Ascending aorta (tissue), 2 donors: ENCODE data around the gene SLC25A22. TPM values are rescaled to one million over a fixed set of nuclear protein-coding genes. Genes with fewer than 3 reads are reported as not detected.

Experiments used
- DNase-seq, 2 donors: peaks; one replicate each; pipeline ENCODE4 v3.0.0-alpha.2; 2019; ENCODE audit warnings: low spot score in 2 of 2
- H3K27ac ChIP-seq, 2 donors: fragments of 200-600 bp; sonication (generic); one replicate each; pipeline ENCODE4 v1.5.1; 2016 to 2017; ENCODE audit warnings: mild to moderate bottlenecking in 1 of 2
- H3K27me3 ChIP-seq: fragments of 200-600 bp; sonication (generic); one replicate; pipeline ENCODE4 v1.5.1; 2017
- H3K36me3 ChIP-seq, 2 donors: fragments of 200-600 bp; sonication (generic); one replicate each; pipeline ENCODE4 v1.5.1; 2016
- H3K4me1 ChIP-seq, 2 donors: fragments of 200-600 bp; sonication (generic); one replicate each; pipeline ENCODE4 v1.5.1; 2016 to 2017; ENCODE audit warnings: mild to moderate bottlenecking in 1 of 2
- H3K4me3 ChIP-seq, 2 donors: fragments of 200-600 bp; sonication (generic); one replicate each; pipeline ENCODE4 v1.5.1; 2016 to 2017; ENCODE audit warnings: mild to moderate bottlenecking in 1 of 2
- H3K9me3 ChIP-seq, 2 donors: fragments of 200-600 bp; sonication (generic); one replicate each; pipeline ENCODE4 v1.5.1; 2016
- intact Hi-C: fragments of 100-400 bp; cut with DNase I; formaldehyde crosslinking; loops from one replicate; pipeline ENCODE4 v1.15.1; 2023
- total RNA-seq: library from RNA; depleted of rRNA; stranded (reverse); fragments of >200 nt; gene quantifications from one replicate; pipeline ENCODE4 v1.1.0, GENCODE V29; 2016
- TF ChIP-seq, protein P1 (sequence below), 3 experiments: fragments of 200-600 bp in 2 of 3; fragments of 450-650 bp in 1 of 3; sonication (generic) in 2 of 3; IDR thresholded peaks; one replicate each; pipeline ENCODE4 v1.5.1; 2016 to 2019; ENCODE audit warnings: antibody characterized with exemption in 3 of 3, mild to moderate bottlenecking in 1 of 3, moderate library complexity in 1 of 3

SLC25A22 gene
- total RNA-seq, 1 donor from 2014 or later = 5.6 TPM

DNA sequence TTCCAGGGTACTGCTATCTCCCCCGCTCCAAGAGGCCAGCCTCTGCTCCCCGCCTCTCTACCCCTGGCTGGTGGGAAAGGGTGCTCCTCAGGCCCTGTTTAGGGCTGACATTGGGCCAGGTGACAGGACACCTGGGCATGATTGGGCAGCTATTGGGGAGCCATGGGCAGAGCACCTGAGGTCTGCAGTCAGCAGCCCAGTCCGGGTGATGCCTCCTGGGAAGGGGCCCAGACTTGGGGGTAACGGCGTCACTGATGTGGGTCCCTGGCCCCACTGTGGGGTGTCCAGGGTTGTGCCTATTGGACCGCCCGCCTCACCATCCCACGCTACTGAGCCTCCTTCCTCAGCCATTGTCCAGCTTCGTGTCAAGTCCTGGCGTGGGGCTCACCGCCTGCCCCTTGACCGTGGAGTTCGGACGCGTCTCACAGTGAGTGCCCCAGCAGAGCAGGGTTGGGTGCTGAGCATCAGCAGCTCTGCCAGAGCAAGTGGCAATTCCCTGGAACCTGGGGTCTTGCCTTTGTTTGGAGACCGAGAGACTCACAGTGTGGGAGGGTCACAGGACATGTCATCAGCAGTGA, 18.0 kb downstream of the SLC25A22 start:
- TF ChIP-seq, protein P1, sequence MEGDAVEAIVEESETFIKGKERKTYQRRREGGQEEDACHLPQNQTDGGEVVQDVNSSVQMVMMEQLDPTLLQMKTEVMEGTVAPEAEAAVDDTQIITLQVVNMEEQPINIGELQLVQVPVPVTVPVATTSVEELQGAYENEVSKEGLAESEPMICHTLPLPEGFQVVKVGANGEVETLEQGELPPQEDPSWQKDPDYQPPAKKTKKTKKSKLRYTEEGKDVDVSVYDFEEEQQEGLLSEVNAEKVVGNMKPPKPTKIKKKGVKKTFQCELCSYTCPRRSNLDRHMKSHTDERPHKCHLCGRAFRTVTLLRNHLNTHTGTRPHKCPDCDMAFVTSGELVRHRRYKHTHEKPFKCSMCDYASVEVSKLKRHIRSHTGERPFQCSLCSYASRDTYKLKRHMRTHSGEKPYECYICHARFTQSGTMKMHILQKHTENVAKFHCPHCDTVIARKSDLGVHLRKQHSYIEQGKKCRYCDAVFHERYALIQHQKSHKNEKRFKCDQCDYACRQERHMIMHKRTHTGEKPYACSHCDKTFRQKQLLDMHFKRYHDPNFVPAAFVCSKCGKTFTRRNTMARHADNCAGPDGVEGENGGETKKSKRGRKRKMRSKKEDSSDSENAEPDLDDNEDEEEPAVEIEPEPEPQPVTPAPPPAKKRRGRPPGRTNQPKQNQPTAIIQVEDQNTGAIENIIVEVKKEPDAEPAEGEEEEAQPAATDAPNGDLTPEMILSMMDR (IDR thresholded peaks at IDR 0.05) = no peak
- H3K4me1 ChIP-seq = peaks cover 8 to 29% of the 10 kb centered on the region in 2 donors
- no peak overlapping the region for H3K4me3 ChIP-seq
- intact Hi-C loops = no loop called here
- DNase-seq = no peak
- H3K27ac ChIP-seq = no peak overlapping the region
- H3K9me3 ChIP-seq = no peaks in the 10 kb centered on the region
- H3K36me3 ChIP-seq = no peaks in the 10 kb centered on the region
- no peaks in the 10 kb centered on the region for H3K27me3 ChIP-seq

DNA sequence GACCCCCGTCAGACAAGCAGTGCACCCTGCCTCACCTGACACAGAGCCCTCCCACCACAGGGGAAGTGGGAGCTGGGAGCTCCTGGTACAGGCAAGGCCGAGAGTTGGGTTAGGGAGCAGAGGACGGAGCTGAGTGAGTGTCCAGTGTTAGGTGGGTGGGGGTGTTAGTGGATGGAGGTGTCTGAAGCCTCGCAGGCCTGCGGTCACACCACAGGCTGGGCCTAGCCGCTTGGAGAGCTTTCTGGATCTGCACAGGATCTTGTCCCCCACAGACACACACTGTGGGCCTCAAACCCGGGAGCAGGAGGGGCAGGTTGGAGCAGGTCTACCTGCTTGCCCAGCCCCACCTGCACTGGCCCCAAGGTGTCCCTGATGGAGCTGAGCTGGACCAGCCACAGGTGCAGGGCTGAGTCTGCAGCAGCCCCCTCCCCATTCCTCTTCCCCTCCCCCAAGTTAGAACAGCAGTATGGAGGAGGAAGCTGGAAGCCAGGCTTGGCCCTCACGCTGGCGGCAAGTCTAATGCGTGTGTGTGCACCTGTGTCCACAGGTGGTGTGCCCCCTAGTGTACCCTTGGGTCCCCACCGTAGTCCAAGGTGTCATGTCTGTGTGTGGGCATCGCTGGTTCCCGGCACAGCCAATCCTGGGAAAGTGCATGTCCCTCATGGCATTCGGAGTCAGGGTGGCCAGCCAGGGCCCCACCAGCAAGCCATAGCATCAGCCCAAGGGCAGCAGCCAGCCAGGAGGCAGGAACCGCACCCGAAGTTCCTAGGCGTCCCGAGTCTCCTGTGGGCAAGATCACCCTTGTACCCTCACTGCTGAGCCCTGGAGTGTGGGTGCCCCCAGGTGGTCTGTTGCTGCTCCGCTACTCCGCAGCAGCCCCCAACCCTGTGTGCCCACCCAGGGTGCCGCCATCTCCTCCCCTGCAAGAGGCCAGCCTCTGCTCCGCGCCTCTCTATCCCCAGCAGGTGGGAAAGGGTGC, 18.8 kb downstream of the SLC25A22 start:
- no peak for DNase-seq
- H3K9me3 ChIP-seq = no peaks in the 10 kb centered on the region
- intact Hi-C loops = no loop called here
- H3K36me3 ChIP-seq = no peaks in the 10 kb centered on the region
- no peaks in the 10 kb centered on the region for H3K27me3 ChIP-seq
- H3K4me3 ChIP-seq = no peak overlapping the region
- TF ChIP-seq, protein P1 (IDR thresholded peaks at IDR 0.05) = no peak
- H3K4me1 ChIP-seq = peaks cover 8 to 29% of the 10 kb centered on the region in 2 donors
- no peak overlapping the region for H3K27ac ChIP-seq

DNA sequence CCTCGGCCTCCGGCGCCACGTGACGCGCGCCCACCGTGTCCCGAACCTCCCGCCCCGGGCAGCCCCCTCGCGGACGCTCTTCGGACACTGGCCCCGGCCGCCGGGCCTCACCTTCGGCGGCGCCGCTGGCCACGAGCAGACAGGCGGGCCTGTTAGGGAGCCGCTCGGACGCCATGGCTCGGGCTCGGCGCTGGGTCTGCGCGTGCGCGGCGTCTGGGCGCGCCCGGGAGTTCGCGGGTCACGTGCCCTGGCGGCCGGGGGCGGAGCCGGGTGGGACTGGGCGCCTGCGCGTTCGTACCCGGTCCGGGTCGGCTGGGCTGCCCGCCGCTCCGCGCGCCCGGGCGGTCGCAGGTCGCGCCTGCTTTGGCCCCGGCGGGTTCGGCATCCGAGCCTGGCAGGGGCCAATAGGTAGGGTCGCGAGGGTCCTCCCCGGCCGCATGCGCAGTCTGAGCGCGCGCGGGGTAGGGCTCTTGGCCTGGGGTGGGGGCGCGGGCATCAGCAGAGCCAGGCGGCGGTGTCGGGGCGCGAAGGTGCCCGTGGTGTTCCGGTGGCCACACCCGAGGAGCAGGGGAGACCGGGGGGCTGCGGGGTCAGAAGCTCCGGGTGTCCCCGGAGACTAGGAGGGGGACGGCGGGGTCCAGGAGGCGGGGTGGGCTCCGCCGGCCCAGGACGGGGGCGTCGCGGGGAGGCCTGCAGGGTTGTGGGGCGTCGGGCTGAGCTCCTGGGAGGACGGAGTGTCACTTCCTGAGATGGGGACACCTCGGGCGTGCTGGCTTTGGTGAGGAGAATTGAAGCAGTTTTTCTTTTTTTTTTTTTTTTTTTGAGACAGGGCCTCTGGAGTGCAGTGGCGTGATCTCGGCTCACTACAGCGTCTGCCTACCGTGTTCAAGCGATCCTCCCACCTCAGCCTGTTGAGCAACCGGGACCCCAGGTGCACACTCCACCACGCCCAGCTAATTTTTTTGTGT, 20.5 kb downstream of the SLC25A22 start, which contains the start of gene GATD1:
TSS of gene GATD1 (minus strand) at position 200 of the 968 bp plus-strand sequence. CDS start at position 175, 25 bp downstream.
- Histone ChIP-seq H3K36me3 (peaks cover 0 to 6% of the 10 kb centered on the region in 2 donors), H3K27ac (peak within 1 kb of the TSS; percentile 56 to 75), H3K4me3 (peak within 1 kb of the TSS; percentile 65 to 88), H3K4me1 (peaks cover 8 to 23% of the 10 kb centered on the region in 2 donors), H3K27me3 (no peaks in the 10 kb centered on the region), H3K9me3 (no peaks in the 10 kb centered on the region)
- TF ChIP-seq, protein P1 (IDR thresholded peaks at IDR 0.05) = no peak
- intact Hi-C loops = loop anchor here (1.0 to 2.0 kb wide), 4 partner anchors 19 to 49 kb away; partner anchors contain the start of genes RPLP2 and TALDO1
- peak; percentile 49 to 94 for DNase-seq

DNA sequence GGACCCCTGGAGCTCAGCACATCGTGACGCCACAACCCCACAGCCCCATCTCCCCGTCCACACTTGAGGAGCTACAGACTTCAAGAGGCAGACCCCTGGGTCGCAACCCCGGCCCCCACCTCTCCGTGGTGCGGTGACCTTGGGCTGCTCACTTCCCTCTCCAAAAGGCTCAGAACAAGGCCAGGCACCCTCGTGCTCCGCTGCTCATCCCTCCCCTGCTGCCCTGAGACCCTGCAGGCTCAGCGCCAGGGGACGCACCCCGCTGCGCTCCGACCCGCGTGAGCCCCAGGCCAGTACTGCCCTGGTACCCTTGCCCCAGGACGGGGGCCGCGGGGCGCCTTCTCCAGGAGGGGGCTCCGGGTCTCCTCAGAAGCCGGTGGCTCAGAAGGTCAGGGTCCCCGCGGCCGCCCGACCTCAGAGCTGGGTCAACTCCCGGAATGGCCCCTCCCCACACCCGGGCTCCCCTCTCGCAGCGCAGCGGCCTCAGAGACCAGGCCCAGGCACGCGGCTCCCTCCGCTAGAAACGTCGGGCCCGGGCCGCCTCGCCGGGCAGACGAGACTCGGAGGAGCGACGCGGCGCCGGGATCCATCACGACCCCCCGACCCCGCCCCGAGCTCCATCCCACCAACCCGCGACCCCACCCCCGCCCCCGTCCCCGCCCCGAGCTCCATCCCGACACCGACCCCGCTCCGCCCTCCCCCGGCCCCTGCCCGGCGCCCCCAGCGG, 21.4 kb downstream of the SLC25A22 start:
- intact Hi-C loops = loop anchor here (1.0 to 2.0 kb wide), 4 partner anchors 20 to 48 kb away; partner anchors contain the start of genes RPLP2 and TALDO1
- no peaks in the 10 kb centered on the region for H3K9me3 ChIP-seq
- peaks cover 3 to 15% of the 10 kb centered on the region in 2 donors for H3K36me3 ChIP-seq
- H3K27me3 ChIP-seq = no peaks in the 10 kb centered on the region
- TF ChIP-seq, protein P1 (IDR thresholded peaks at IDR 0.05) = no peak
- peak overlapping the region in 1 of 2 donors; percentile 75 for H3K27ac ChIP-seq
- H3K4me1 ChIP-seq = peaks cover 8 to 23% of the 10 kb centered on the region in 2 donors
- H3K4me3 ChIP-seq = peak overlapping the region; percentile 65 to 88
- DNase-seq = no peak
